Endodermal cell (in vitro differentiated cells): Measurements from ENCODE around the gene GCK. TPM values are rescaled to one million over a fixed set of nuclear protein-coding genes. Genes with fewer than 3 reads are reported as not detected.

Experiments
- DNase-seq: peaks from one replicate; pipeline ENCODE4 v3.0.0-alpha.2; 2017
- H3K27ac ChIP-seq: 2 replicates; pipeline ENCODE4 v1.5.1; 2013; ENCODE audit warnings: mild to moderate bottlenecking, low read depth, low read length, moderate library complexity
- H3K27me3 ChIP-seq: 2 replicates; pipeline ENCODE4 v1.6.1; 2013; ENCODE audit warnings: mild to moderate bottlenecking, low read length, moderate library complexity; ENCODE audit not compliant: insufficient read depth, control insufficient read depth, poor library complexity, severe bottlenecking
- H3K36me3 ChIP-seq: 2 replicates; pipeline ENCODE4 v1.7.0; 2013; ENCODE audit warnings: mild to moderate bottlenecking, low read length, moderate library complexity; ENCODE audit not compliant: control insufficient read depth, insufficient read depth
- H3K4me1 ChIP-seq: one replicate; pipeline ENCODE4 v1.7.0; 2013; ENCODE audit warnings: low read length; ENCODE audit not compliant: control insufficient read depth, insufficient read depth
- H3K4me3 ChIP-seq: 2 replicates; pipeline ENCODE4 v1.5.1; 2013; ENCODE audit warnings: mild to moderate bottlenecking, low read length, moderate library complexity
- H3K9ac ChIP-seq: 2 replicates; pipeline ENCODE4 v1.6.1; 2013; ENCODE audit warnings: mild to moderate bottlenecking, low read length, moderate library complexity; ENCODE audit not compliant: poor library complexity, severe bottlenecking; ENCODE audit errors: extremely low read depth
- H3K9me3 ChIP-seq: 2 replicates; pipeline ENCODE4 v1.6.1; 2013; ENCODE audit warnings: mild to moderate bottlenecking, low read length, moderate library complexity; ENCODE audit not compliant: control insufficient read depth
- H3K27ac Mint-ChIP-seq: 2 replicates; pipeline ENCODE4 v1.8.0; 2020; ENCODE audit warnings: mixed read lengths
- H3K27me3 Mint-ChIP-seq: 2 replicates; pipeline ENCODE4 v1.8.0; 2021; ENCODE audit warnings: mild to moderate bottlenecking, mixed read lengths; ENCODE audit not compliant: insufficient read depth
- H3K36me3 Mint-ChIP-seq: 2 replicates; pipeline ENCODE4 v1.8.0; 2020; ENCODE audit warnings: low read depth, mixed read lengths
- H3K4me1 Mint-ChIP-seq: 2 replicates; pipeline ENCODE4 v1.8.0; 2020; ENCODE audit warnings: mixed read lengths
- H3K4me3 Mint-ChIP-seq: 2 replicates; pipeline ENCODE4 v1.8.0; 2020; ENCODE audit warnings: mild to moderate bottlenecking, moderate library complexity, mixed read lengths
- H3K9me3 Mint-ChIP-seq: 2 replicates; pipeline ENCODE4 v1.8.0; 2020; ENCODE audit warnings: mild to moderate bottlenecking, mixed read lengths
- CTCF ChIP-seq: fragments of 200-600 bp; sonication (generic); conservative IDR thresholded peaks from 2 replicates; pipeline ENCODE4 v1.5.0; 2021; ENCODE audit warnings: antibody characterized with exemption, mild to moderate bottlenecking
- WGBS, 2 experiments: methylation state at CpG; one replicate each; pipeline versions ENCODE4 v1.1.5 to v1.1.7; 2013; ENCODE audit warnings: missing lambda C conversion rate in 2 of 2, mixed read lengths in 1 of 2; ENCODE audit not compliant: insufficient coverage in 1 of 2, insufficient read length in 1 of 2; 5-methylcytosine and 5-hydroxymethylcytosine counted together
- total RNA-seq, 2 donors: library from RNA; stranded (reverse); fragmentation: NEBNext Ultra II Directional in 1 of 2; extraction: Animal tissue kit (Norgen Biotek cat#: 25700) in 1 of 2; gene quantifications; 2 replicates in 1 of 2; 3 replicates in 1 of 2; pipeline ENCODE4 v1.2.1, GENCODE V29; 2021

The GCK gene
- total RNA-seq, 2 donors from 2014 or later = 0.29 to 0.48 TPM

DNA sequence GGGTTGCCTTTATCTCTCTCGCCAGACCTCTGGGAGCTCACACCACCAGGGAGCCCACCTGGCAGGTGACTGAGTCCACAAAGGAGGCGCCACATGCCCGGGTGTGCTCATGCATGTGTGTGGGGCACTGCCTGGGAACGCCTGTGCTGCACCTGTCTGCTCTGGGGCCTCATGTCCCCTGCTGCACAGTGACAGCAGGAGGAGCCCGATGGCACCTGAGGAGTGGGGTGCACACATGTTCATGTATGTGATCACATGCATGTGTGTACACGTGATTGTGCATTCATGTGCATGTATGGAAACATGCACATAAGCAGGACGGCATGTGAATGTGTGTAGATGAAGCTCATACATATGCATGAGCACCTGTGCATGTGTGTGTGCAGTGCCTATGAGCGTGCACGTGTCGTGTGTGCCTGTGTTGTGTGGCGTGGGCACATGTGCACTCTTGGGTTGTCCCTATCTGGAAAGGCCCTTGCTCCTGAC is 33.6 kb upstream of the GCK start:
- peaks cover 2% of the 10 kb centered on the region for H3K27me3 Mint-ChIP-seq
- WGBS, 2 experiments = 92% methylated on average over 11 of the region's 11 CpGs
- H3K4me3 Mint-ChIP-seq = no peak overlapping the region
- H3K27ac Mint-ChIP-seq = no peak overlapping the region
- H3K9me3 Mint-ChIP-seq = no peaks in the 10 kb centered on the region
- H3K36me3 ChIP-seq = no peaks in the 10 kb centered on the region
- H3K27ac ChIP-seq = no peak overlapping the region
- H3K4me1 ChIP-seq = no peaks in the 10 kb centered on the region
- H3K36me3 Mint-ChIP-seq = no peaks in the 10 kb centered on the region
- no peak for TF ChIP-seq CTCF
- H3K4me3 ChIP-seq = no peak overlapping the region
- no peaks in the 10 kb centered on the region for H3K9me3 ChIP-seq
- H3K4me1 Mint-ChIP-seq = peaks cover 9% of the 10 kb centered on the region
- H3K27me3 ChIP-seq = no peaks in the 10 kb centered on the region
- H3K9ac ChIP-seq = no peak overlapping the region
- DNase-seq = no peak

DNA sequence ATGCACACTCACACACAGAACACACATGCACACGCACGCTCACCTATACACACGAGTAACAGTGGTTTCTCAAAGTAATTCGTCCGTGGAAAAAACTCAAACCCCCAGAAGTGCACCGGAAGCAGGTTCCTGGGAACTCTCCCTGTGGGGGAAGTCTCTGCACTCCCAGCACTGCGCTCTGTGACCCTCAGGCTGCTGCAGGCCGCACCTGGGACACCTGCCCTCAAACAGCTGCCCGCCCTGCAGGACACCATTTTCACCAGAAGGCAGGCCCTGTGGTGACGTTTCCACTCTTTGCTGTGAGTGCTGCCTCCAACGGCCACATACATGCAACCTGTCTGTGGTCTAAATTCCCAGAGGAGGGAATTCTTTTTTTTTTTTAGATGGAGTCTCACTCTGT is 32.8 kb upstream of the GCK start:
- WGBS, 2 experiments = 84 to 92% methylated on average over 9 to 11 of the region's 11 CpGs
- H3K4me1 ChIP-seq = no peaks in the 10 kb centered on the region
- H3K9me3 ChIP-seq = no peaks in the 10 kb centered on the region
- no peaks in the 10 kb centered on the region for H3K27me3 ChIP-seq
- H3K4me3 Mint-ChIP-seq = no peak overlapping the region
- DNase-seq = no peak
- no peak for TF ChIP-seq CTCF
- no peak overlapping the region for H3K27ac ChIP-seq
- no peak overlapping the region for H3K9ac ChIP-seq
- H3K9me3 Mint-ChIP-seq = no peaks in the 10 kb centered on the region
- H3K4me3 ChIP-seq = no peak overlapping the region
- H3K27ac Mint-ChIP-seq = no peak overlapping the region
- peaks cover 9% of the 10 kb centered on the region for H3K4me1 Mint-ChIP-seq
- peaks cover 2% of the 10 kb centered on the region for H3K27me3 Mint-ChIP-seq
- no peaks in the 10 kb centered on the region for H3K36me3 ChIP-seq
- H3K36me3 Mint-ChIP-seq = no peaks in the 10 kb centered on the region

- Histone ChIP-seq H3K9ac (no peak overlapping the region), H3K27me3 (no peaks in the 10 kb centered on the region), H3K9me3 (no peaks in the 10 kb centered on the region), H3K36me3 (no peaks in the 10 kb centered on the region), H3K27ac (no peak overlapping the region), H3K4me1 (no peaks in the 10 kb centered on the region), H3K4me3 (no peak overlapping the region)
- no peak overlapping the region for H3K27ac Mint-ChIP-seq
- H3K4me1 Mint-ChIP-seq = peaks cover 9% of the 10 kb centered on the region
- DNase-seq = no peak
- peaks cover 2% of the 10 kb centered on the region for H3K27me3 Mint-ChIP-seq
- no peaks in the 10 kb centered on the region for H3K36me3 Mint-ChIP-seq
- no peak for TF ChIP-seq CTCF
- WGBS, 2 experiments = 78 to 85% methylated on average over 9 to 30 of the region's 30 CpGs
- H3K9me3 Mint-ChIP-seq = no peaks in the 10 kb centered on the region
- H3K4me3 Mint-ChIP-seq = no peak overlapping the region
These were observed 32.1 kb upstream of the GCK start for GRCh38 chr7:44221231-44221791.
